HFF-Myc (cell line): ENCODE data around the gene NUFIP1.

Experiments
- DNase-seq: peaks from one replicate; pipeline ENCODE4 v3.0.0-alpha.2; 2011; ENCODE audit warnings: low read depth; ENCODE audit errors: extremely low read depth
- H3K4me3 ChIP-seq: replicated peaks from 2 replicates; pipeline ENCODE4 v1.5.1; 2011; ENCODE audit warnings: low read depth, mild to moderate bottlenecking, control low read depth, low read length
- CTCF ChIP-seq: IDR thresholded peaks from 2 replicates; pipeline ENCODE4 v1.5.1; 2012; ENCODE audit warnings: mild to moderate bottlenecking, low read depth, low read length, control low read depth; ENCODE audit errors: missing control alignments

NUFIP1 gene

GRCh38 chr13:44978328-44978727 lies 10.9 kb downstream of the NUFIP1 start:
- no peak overlapping the region for H3K4me3 ChIP-seq
- no peak for DNase-seq
- TF ChIP-seq CTCF, result no peak

GRCh38 chr13:44976949-44977583 lies 12.2 kb downstream of the NUFIP1 start:
- no peak overlapping the region for H3K4me3 ChIP-seq
- TF ChIP-seq CTCF, result no peak
- DNase-seq, result no peak

- no peak overlapping the region for H3K4me3 ChIP-seq
- no peak for DNase-seq
- TF ChIP-seq CTCF, result no peak
Observed at GRCh38 chr13:44976196-44976595, 13.1 kb downstream of the NUFIP1 start.

- no peak for DNase-seq
- H3K4me3 ChIP-seq, result no peak overlapping the region
- no peak for TF ChIP-seq CTCF
Observed at GRCh38 chr13:44974056-44974793, 15.0 kb downstream of the NUFIP1 start.

- DNase-seq, result no peak
- no peak overlapping the region for H3K4me3 ChIP-seq
- peak; percentile 20 for TF ChIP-seq CTCF
Observed at GRCh38 chr13:44972956-44973581, 16.2 kb downstream of the NUFIP1 start.

- no peak overlapping the region for H3K4me3 ChIP-seq
- DNase-seq, result peak; percentile 31
- no peak for TF ChIP-seq CTCF
Observed at GRCh38 chr13:44971656-44972595, 17.3 kb downstream of the NUFIP1 start.
